EH (cell line): ENCODE data around the gene DCAF8L2.
"Not testable (repeated sequence)": the region's sequence is repeated elsewhere in the genome, so short reads cannot be mapped to it uniquely, and the experiment has no call there.

Source experiments
- DNase-seq: peaks from one replicate; pipeline ENCODE4 v3.0.0-alpha.2; 2015; ENCODE audit warnings: low read depth

The DCAF8L2 gene

DNA sequence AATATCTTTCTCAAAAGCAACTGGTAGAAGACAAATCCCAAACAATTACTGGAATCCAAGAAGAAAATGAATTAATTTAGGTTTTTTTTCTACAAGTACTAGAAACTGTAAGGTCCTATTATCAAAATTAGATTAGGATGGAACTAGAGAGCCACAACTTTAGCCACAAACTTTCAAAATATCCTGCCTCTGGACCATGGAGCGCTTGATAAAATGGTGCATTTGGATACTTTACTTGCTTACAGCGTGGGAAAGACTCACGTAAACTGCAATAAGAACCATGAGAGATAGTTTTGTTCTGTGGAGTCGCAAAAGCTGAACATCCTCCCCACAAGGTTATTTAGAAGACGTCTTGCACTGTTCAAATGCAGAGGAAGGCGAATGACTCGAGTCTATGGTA, at the start of gene DCAF8L2:
Gene DCAF8L2 (plus strand): TSS at position 301 of the 400 bp plus-strand sequence. CDS start 156,552 bp downstream, outside the sequence.
- DNase-seq, result no peak

DNA sequence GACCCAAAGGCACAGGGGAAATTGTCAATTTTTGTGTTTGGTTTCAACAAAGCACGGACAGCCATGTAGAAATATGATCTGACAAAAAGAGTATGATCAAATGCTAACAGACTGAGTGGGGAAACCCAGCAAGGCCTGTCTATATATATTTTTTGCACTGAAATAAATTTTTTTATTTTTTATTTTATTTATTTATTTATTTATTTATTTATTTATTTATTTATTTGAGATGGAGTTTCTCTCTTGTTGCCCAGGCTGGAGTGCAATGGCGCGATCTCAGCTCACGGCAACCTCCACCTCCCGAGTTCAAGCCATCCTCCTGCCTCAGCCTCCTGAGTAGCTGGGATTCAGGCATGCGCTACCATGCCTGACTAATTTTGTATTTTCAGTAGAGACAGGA, 49.0 kb upstream of the DCAF8L2 start:
- not testable (repeated sequence) for DNase-seq

DNA sequence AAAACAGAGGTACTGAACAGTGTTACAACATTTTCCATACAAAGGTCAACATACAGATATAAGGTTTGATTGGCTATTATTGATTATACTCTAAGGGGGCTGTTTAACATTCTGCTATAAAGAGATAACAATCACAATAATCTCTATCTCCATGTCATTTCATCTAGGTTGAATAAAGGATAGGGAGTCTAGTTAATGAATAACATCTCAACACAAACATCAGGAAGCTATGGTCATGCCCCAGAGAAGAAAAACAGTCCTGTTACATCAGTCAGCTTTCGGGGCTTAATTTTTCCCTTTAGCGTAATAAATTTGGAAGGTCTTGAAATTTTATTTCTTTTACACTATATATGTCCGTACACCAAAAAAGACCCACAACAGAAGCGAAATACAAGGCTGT, 41.5 kb upstream of the DCAF8L2 start:
- DNase-seq, result no peak

DNA sequence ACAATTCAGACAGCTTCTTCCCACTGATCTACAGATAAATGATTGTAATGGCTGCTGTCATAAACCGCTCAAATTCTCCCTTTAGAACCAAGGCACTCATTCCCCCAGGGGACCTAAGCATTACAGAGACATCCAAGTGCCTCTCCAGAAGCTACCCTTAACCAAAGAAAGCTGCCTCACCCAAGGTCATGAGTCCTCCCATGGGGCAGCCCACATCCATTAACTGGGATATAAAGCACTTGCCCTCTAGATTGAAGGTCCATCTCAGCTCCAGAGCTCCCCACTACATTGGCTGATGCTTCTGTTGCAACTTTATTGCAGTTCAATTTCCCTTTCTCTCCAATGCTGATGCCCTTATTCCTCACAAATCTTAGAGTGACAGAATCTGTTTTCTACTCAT, 40.5 kb upstream of the DCAF8L2 start:
- DNase-seq, result no peak

DNA sequence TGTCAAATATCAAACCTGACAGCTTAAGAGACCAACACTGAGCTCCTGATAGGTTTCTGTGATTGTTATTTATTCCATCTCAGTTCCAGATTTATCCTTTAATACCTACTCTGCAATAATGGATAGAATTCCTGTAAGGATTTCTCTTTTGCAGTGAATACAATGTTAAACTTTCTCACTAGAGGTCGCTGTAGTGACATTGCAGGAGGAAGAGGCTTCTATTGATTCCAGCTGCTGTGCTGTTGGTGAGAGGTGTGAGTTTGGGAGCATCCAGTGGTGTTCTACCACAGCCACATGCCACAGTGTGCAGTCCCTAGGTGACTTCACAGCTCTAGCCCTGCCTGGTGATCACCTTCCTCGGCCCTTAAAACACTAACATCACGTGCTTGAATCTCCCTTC, 34.6 kb upstream of the DCAF8L2 start:
- no peak for DNase-seq

DNA sequence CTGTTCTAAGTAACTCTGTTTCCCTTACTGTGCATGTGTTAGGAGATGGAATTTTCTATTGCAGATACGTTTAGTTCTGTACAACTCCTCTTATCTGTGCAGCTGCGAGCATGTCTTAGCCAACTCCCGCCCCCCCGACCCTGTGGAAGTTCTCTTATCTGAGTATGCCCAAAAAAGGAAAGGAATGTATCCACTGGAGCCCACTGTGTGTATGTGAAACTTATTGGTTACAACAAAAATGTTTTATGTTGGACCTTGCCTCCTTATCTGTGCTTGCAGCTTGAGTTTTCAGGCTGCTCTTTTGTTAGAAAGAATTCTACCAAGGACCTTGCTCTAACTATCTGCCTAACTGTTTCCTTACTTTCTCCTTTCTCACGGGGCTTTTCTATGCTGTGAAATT, 24.2 kb upstream of the DCAF8L2 start:
- no peak for DNase-seq

DNA sequence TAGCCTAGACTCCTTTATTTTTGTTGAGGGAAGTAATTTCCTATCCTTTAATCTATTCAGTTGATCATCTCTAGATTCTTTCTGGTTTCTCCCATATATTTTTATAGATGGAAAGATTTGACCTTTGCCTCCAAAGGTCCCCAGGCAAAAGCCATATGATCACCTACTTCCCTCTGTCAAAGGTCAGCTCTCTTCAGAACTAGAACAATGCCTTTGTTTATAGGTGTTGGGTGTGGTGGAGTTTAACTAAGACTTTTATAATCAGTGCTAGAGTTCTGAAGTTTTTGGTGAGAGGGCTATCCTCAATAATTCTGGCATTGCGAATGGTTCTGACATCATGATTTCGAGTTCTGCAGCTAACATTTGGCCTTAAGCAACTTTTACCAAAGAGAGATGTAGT, 19.0 kb upstream of the DCAF8L2 start:
- DNase-seq, result no peak

DNA sequence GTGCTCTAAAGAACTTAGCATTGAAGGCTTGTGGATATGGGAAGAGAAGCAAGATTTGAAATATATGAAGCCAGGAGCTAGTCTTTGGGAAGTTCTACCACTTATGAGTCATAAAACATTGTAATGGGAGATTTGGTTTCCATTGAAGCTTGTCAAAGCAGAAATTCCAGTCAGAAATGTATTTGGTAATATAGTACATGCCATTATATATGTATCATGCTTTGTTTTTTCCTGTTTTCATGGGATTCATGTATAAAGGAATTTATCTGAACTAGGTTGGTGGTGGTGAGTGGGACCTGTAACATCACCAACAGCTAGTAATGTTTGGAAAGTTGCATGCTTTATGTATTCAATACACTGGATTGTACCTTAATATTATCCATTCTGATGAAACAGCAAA, 14.6 kb upstream of the DCAF8L2 start:
- DNase-seq, result no peak

DNA sequence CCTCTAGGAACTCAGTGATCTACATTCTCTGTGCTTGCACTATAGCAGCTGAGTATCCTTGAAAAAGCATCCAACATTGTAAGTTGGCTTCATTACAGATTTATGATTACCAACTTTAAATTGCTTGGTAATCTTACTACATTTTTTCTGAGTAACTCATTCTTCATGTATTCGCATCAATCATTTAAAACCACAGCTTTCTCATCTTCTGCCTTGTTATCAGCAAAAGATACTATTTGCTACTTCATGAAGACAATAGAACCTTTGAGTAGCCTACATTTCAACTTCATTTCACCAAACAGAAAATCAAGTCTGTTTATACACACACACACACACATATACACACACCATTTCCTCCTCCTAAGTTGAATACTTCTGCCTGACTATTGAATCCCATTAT, 6.2 kb upstream of the DCAF8L2 start:
- no peak for DNase-seq

DNA sequence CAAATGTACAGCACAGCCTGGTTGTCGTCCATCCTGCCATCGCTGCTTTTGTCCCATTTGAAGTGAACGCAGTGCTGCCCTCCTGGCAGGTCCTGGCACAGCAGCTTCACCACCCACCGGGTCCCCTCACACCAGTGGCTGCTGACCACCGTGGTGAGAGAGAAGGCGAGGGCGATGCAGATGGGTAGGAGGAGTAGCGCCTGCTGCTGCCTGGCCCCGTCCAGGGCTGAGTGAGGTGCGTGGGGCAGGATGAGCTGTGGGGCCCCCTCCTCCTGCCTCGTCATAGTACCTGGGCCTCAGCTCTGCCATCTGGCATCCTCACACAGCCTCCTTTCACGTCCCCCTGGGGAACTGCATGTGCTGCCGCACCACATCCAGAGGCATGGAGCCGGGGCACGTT, 1.8 kb downstream of the DCAF8L2 start:
- no peak for DNase-seq

DNA sequence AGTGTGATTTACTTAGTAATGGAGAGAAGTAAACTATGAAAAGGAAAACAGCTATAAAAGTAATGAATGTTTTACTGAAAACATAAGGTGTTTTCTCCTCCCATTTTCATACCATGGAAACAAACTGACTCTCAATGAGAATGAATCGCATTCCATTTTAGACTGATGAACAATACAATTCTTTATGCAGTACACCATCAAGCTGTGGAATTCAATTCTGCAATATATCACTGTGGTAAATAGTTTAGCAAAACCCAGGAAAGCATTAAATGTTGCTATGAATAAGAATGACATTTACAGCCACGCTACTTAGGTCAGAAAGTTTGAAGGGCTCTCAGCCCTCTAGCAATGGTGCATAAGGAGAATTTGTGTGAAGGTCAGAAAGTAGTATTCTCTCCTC, 7.4 kb downstream of the DCAF8L2 start:
- DNase-seq, result no peak

DNA sequence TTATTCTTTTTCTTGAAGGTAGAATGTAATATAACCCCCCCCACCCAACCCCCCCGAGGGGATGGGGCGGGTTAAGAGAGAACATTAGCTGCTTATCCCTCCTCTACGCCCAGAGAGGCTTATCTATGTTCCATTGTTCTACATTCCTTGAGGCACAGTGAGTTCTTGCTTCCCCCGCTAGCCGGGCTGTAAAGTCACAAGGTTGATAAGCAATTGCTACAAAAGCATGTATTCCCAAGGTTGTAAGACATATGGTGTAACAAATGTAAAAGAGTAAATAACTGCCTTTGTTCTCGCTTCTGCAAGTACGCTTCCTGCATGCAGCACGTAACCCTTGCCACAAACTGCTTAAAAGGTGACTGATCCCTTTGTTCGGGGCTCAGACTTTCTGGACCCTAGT, 8.2 kb downstream of the DCAF8L2 start:
- DNase-seq, result no peak

DNA sequence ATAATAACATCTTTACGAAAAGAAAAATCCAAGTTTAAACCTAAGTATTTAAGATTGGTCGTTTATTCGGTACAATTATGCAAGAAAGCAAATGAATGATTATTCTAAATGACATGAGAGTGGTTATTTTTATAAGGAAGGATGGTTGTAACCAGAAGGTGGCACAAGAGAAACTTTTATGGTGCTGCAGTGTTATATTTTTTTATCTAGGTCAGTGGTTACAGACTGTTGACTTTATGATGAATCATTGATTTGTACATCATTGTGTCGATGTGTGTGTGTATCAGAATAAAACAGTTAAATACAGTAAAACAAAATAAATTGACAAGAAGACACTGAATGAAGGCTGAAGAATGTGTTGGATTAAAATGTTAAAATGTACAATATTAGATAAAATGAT, 9.8 kb downstream of the DCAF8L2 start:
- DNase-seq, result no peak

DNA sequence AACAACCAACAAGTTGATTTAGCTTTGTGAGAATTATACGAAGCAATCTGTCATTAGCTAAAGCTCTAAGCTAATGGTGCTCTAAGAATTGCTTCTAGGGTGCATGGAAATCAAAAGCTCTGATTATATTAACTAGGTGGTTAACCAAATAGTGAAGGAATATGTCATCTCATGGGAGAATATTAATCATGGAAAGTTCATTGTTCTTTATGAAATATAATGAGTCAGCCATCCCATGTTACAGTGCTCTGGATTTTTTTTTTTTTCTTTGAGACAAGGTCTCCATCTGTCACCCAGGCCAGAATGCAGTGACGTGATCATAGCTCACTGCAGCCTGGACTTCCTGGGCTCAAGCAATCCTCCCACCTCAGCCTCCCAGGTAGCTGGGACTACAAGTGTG, 10.5 kb downstream of the DCAF8L2 start:
- DNase-seq, result no peak

DNA sequence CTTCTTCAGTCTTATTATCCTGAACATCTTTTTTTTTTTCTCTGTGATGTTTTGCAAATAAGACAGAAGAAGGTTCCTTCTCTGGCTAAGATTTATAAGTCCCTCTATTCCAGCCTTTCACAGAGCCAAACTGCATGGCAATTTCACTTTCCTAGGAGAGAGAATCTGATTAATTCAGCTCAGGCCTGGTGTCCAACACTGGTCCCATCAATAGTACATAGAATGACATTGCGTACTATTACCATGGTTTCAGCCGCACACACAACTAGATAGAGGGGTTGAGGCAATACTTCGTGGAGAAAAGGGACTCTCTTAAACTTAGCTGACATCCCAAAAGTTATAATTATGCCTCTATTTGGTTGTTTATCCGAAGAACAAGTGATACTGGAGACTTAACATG, 18.5 kb downstream of the DCAF8L2 start:
- no peak for DNase-seq

DNA sequence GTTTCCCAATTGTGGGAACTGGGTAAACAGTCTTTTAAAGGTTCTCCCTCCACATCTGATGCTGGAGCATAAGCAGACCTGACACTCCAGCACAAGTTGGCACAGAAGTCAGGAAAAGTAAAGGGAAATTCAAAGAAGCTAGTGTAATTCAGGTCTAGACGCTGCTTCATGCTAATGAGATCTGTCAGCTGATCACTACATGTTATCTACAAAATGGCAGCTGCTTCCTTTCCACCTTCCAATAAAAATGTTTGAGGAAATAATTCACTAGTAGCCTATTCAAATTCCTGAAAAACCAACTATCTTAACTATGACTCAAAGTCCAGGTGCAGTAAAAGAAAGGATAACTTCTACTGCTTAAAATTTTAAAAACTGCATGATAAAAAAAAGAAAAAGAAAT, 29.3 kb downstream of the DCAF8L2 start:
- DNase-seq, result no peak

DNA sequence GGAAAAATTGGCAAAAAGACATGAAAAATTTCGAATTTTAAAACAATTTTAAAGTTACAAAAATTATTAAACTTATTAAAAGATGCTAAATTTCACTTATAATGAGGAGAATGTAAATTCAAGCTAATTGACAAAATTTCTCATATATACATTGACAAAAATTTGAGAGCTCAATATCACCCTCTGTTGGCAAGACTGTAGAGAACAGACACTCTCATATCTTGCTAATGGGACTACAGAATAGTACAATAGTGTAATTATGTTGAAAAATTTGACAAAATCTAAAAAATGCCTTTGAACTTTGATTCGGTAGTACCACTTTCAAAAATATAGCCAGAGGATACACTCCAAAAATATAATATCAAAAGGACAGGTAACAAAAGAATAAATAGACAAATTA, 29.8 kb downstream of the DCAF8L2 start:
- DNase-seq, result no peak

DNA sequence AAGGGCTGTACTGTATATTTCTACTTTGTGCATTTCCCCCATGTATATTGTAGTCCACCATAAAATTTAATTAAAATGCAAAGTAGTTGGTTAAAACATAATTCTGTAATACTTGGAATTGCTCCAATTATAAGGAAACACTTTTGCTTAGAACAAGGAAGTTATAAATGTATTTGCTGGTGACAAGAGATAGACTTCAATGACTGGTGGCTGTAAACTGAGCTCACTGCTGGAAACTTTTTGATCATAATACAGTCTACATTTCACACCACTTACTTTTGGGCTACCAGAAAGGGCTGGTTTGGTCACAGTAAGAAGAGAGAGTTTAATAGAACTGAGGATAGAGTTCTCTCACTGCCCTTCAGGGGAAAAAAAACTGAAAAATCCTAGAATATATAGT, 32.7 kb downstream of the DCAF8L2 start:
- no peak for DNase-seq

DNA sequence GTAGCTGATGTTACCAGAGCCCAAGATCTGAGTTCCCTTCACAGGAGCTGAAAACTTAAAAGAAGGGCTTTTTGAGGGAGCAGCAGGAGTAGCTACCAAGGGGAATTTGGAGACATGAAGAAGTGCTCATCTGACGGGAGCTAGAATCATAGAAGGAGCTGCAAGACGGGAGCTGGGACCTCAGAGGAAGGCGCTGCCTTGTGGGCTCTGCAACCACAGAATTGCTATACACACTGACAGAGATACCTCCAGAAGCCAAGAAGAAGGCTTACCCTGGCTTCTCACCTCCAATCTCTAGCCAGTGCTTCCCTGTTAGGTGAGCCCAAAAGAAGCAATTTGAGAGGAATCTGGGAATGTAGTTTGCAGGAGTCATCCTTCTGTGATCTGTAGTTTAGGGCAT, 35.9 kb downstream of the DCAF8L2 start:
- DNase-seq, result no peak

DNA sequence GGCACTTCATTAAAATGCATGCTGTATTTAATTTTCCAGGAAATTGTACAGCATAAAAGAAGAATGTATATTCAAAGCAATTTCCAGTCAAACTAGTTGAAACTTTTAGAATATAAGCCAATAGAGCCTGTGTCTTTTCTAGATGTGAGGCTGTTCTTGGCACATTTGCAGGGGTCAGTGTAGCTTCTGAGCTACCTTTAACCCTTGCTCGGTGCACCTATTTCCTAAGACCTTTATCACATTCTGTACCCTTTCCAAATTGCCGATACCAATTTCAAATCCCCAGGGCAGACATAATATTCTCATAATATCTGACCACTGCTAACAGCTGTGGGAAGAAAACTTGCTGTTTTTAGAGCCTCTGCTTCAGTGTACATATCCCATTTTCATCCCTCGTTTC, 43.2 kb downstream of the DCAF8L2 start:
- DNase-seq, result no peak

DNA sequence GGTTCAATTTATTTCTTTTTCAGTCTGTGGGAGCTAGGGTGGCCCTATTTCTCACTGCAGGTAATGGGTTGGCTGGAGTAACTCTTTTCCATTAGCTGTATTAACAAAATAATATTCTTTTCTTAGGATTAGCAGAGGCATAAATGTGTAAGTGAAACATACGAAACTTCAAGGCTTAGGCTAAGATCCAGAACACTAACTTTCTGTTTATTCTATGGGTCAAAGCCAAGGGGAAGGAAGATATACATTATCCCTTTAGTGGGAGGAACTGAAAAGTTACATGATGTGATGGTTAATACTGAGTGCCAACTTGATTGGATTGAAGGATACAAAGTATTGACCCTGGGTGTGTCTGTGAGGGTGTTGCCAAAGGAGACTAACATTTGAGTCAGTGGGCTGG, 66.4 kb downstream of the DCAF8L2 start:
- DNase-seq, result no peak

DNA sequence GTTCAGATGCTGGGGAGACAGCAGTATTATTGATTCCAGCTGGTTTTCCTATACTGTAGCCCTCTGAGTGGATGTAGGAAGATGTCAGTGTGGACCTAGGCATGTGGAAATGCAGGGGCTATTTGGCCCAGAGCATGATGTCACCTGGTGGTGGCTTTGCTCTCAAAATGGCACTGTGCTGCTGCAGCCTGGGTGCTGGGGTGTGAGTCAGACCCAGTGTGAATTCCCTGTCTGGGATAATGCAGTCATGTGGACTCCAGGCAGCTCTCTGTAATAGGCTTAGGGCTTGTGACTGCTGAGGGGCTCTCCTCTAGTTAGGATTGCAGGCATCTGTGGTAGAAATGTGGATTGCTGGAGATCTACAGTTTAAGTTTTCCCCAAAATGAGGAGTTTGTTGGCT, 70.7 kb downstream of the DCAF8L2 start:
- no peak for DNase-seq

DNA sequence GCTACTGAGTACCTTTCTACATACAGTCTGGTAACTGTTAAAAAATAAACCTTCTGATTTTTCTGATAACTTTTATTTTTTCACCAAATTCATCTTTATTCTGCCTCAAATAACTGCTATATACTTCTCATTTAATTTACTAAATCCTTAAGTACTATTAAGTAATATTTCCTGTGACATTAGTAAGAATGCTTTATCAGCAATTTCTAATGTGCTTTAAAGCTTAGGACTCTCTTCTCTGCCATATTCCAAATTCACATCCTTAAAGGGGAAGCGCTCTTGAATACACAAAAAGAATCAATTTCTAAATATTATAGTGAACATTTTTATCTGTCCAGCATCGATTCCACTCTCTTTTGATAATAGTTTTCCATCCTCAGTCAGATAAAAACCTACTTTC, 81.1 kb downstream of the DCAF8L2 start:
- DNase-seq, result no peak

DNA sequence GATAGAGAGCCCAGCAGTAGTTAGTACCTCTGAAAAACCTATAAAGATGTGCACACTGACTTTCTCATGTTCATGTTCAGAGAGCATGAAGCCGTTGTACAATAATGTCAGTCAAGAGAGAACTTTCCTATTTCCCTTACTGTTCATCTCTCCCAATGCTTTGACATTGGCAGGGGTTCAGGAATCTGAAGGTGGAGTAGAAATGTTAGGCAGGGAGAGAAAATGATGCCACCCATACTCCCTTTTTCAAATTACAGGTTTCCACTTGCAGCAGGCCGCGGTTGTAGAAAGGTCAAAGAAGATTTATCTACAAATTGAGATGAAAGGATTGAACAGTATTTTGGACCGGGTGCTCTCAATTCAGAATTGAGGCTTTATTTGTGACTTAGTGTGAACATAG, 84.3 kb downstream of the DCAF8L2 start:
- DNase-seq, result no peak

DNA sequence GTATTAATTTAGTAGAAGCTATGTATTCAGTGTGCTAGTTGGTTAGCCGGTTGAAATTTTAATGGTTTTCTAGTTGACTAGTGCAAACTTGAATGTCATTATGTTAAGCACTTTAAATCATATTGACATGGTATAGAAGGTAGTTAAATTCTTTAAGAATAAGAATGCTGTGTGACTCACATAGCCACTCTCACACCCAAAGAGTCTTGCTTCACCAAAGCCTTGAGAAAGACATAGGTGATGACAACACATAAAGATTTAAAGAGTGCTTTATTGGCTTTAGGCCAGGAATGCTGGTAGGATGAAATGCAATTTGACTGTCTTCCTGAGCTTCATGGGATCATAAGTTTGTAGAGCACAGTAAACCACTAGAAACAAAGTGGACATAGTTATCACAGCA, 85.3 kb downstream of the DCAF8L2 start:
- no peak for DNase-seq
